Neural progenitor cell (in vitro differentiated cells): ENCODE data around the gene KCNC1. TPM values are rescaled to one million over a fixed set of nuclear protein-coding genes. Genes with fewer than 3 reads are reported as not detected.

Source experiments
- DNase-seq: peaks from one replicate; pipeline ENCODE4 v3.0.0-alpha.2; 2016; ENCODE audit warnings: low spot score
- H2AFZ ChIP-seq: fragments of 200-600 bp; sonication (generic); replicated peaks from 2 replicates; pipeline ENCODE4 v1.6.1; 2016; ENCODE audit warnings: antibody characterized with exemption
- H3F3A ChIP-seq: fragments of 200-600 bp; sonication (generic); 2 replicates; pipeline ENCODE4 v1.6.1; 2016; ENCODE audit warnings: antibody characterized with exemption, low read depth
- H3K27ac ChIP-seq: fragments of 200-600 bp; sonication (generic); 2 replicates; pipeline ENCODE4 v1.5.1; 2016; ENCODE audit warnings: mild to moderate bottlenecking
- H3K27me3 ChIP-seq: fragments of 200-600 bp; sonication (generic); 2 replicates; pipeline ENCODE4 v1.6.1; 2016; ENCODE audit warnings: mild to moderate bottlenecking, moderate library complexity
- H3K36me3 ChIP-seq: fragments of 200-600 bp; sonication (generic); 2 replicates; pipeline ENCODE4 v1.5.1; 2016
- H3K4me1 ChIP-seq: fragments of 200-600 bp; sonication (generic); 2 replicates; pipeline ENCODE4 v1.6.1; 2016; ENCODE audit warnings: mixed run types
- H3K4me2 ChIP-seq: fragments of 200-600 bp; sonication (generic); 2 replicates; pipeline ENCODE4 v1.6.1; 2016
- H3K4me3 ChIP-seq: fragments of 200-600 bp; sonication (generic); 2 replicates; pipeline ENCODE4 v1.5.1; 2016
- H3K79me2 ChIP-seq: fragments of 200-600 bp; sonication (generic); 2 replicates; pipeline ENCODE4 v1.6.1; 2016; ENCODE audit warnings: low read depth
- H3K9ac ChIP-seq: fragments of 200-600 bp; sonication (generic); 2 replicates; pipeline ENCODE4 v1.6.1; 2016
- H3K9me3 ChIP-seq: fragments of 200-600 bp; sonication (generic); 2 replicates; pipeline ENCODE4 v1.5.1; 2016; ENCODE audit warnings: low read depth
- H4K20me1 ChIP-seq: fragments of 200-600 bp; sonication (generic); 2 replicates; pipeline ENCODE4 v1.6.1; 2016; ENCODE audit warnings: low read depth
- H3K27ac Mint-ChIP-seq: 3 replicates; pipeline ENCODE4 v1.8.0; 2021; ENCODE audit warnings: mixed read lengths
- H3K27me3 Mint-ChIP-seq: 2 replicates; pipeline ENCODE4 v1.8.0; 2022; ENCODE audit warnings: low read depth, mild to moderate bottlenecking, inconsistent platforms, moderate library complexity, mixed read lengths; ENCODE audit not compliant: insufficient read depth
- H3K36me3 Mint-ChIP-seq: 3 replicates; pipeline ENCODE4 v1.8.0; 2021; ENCODE audit warnings: mixed read lengths
- H3K4me1 Mint-ChIP-seq: 3 replicates; pipeline ENCODE4 v1.8.0; 2021; ENCODE audit warnings: mixed read lengths
- H3K4me3 Mint-ChIP-seq: 3 replicates; pipeline ENCODE4 v1.8.0; 2021; ENCODE audit warnings: mild to moderate bottlenecking, moderate library complexity, mixed read lengths
- H3K9me3 Mint-ChIP-seq: 3 replicates; pipeline ENCODE4 v1.8.0; 2020; ENCODE audit warnings: mixed read lengths
- CTCF ChIP-seq: fragments of 200-600 bp; sonication (generic); IDR thresholded peaks from 2 replicates; pipeline ENCODE4 v1.5.1; 2017; ENCODE audit warnings: antibody characterized with exemption, mild to moderate bottlenecking
- EZH2 ChIP-seq: fragments of 200-600 bp; sonication (generic); IDR thresholded peaks from 2 replicates; pipeline ENCODE4 v1.6.1; 2017; ENCODE audit warnings: antibody characterized with exemption, mild to moderate bottlenecking, moderate library complexity
- EZH2phosphoT487 ChIP-seq: fragments of 200-600 bp; sonication (generic); IDR thresholded peaks from 2 replicates; pipeline ENCODE4 v1.6.1; 2017; ENCODE audit warnings: antibody characterized with exemption
- total RNA-seq: library from RNA; depleted of rRNA; stranded (reverse); fragments of >200 nt; gene quantifications from 2 replicates; pipeline ENCODE4 v1.2.3, GENCODE V29; 2015; ENCODE audit warnings: low replicate concordance

Gene KCNC1
- total RNA-seq, 1 donor from 2014 or later, result 0.04 TPM

- Histone ChIP-seq H4K20me1 (peaks cover 33% of the 10 kb centered on the region), H3K9me3 (no peaks in the 10 kb centered on the region), H3K9ac (no peak overlapping the region), H3K36me3 (no peaks in the 10 kb centered on the region), H3K27ac (no peak overlapping the region), H2AFZ (no peak overlapping the region), H3K79me2 (no peaks in the 10 kb centered on the region), H3F3A (peaks cover 14% of the 10 kb centered on the region), H3K27me3 (peaks cover 100% of the 10 kb centered on the region), H3K4me1 (peaks cover 26% of the 10 kb centered on the region), H3K4me3 (no peak overlapping the region), H3K4me2 (no peak overlapping the region)
- TF ChIP-seq EZH2phosphoT487 (no peak), EZH2 (no peak), CTCF (no peak)
- no peak for DNase-seq
- H3K27ac Mint-ChIP-seq, result no peak overlapping the region
- H3K27me3 Mint-ChIP-seq, result peaks cover 33% of the 10 kb centered on the region
- no peaks in the 10 kb centered on the region for H3K9me3 Mint-ChIP-seq
- H3K4me3 Mint-ChIP-seq, result no peak overlapping the region
- H3K4me1 Mint-ChIP-seq, result peaks cover 7% of the 10 kb centered on the region
- no peaks in the 10 kb centered on the region for H3K36me3 Mint-ChIP-seq
These were observed 16.6 kb upstream of the KCNC1 start for GRCh38 chr11:17718015-17718414.

DNA sequence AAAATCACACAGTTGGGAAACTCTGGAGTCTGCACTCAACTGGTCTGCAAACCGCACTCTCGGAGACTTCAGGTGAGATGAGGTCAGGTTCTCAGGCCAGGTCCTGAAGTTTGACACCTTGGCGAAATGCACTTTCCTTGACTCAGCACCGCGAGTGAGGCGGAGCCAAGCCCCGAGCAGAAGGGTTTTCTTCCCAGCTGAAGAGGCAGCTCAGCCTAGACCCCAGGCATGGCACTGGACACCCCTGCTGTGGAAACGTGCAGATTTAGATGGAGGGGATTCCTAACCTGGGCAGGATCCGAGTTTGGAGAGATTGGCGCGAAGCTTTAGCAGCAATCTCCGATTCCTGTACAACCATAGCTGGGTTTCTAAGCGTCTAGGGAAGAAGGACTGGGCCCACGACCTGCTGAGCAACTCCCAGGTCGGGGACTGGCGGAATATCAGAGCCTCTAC, 16.0 kb upstream of the KCNC1 start:
- H3K9ac ChIP-seq, result no peak overlapping the region
- peaks cover 31% of the 10 kb centered on the region for H3K4me1 ChIP-seq
- no peak overlapping the region for H3K27ac Mint-ChIP-seq
- no peaks in the 10 kb centered on the region for H3K9me3 ChIP-seq
- peaks cover 100% of the 10 kb centered on the region for H3K27me3 ChIP-seq
- H3K27me3 Mint-ChIP-seq, result peaks cover 34% of the 10 kb centered on the region
- TF ChIP-seq CTCF (no peak), EZH2 (no peak), EZH2phosphoT487 (no peak)
- peaks cover 7% of the 10 kb centered on the region for H3K4me1 Mint-ChIP-seq
- no peaks in the 10 kb centered on the region for H3K36me3 ChIP-seq
- H3F3A ChIP-seq, result peaks cover 16% of the 10 kb centered on the region
- no peak for DNase-seq
- H3K4me2 ChIP-seq, result peak overlapping the region; percentile 71
- H3K4me3 ChIP-seq, result peak overlapping the region; percentile 42
- no peaks in the 10 kb centered on the region for H3K79me2 ChIP-seq
- no peaks in the 10 kb centered on the region for H3K36me3 Mint-ChIP-seq
- no peaks in the 10 kb centered on the region for H3K9me3 Mint-ChIP-seq
- H2AFZ ChIP-seq, result no peak overlapping the region
- peak overlapping the region; percentile 69 for H3K4me3 Mint-ChIP-seq
- no peak overlapping the region for H3K27ac ChIP-seq
- H4K20me1 ChIP-seq, result peaks cover 33% of the 10 kb centered on the region

GRCh38 chr11:17719028-17719937, 15.3 kb upstream of the KCNC1 start, which contains the start of gene MYOD1:
MYOD1 (plus strand) TSS chr11:17719571; CDS start chr11:17719783, 212 bp downstream.
- Histone ChIP-seq H3K9ac (no peak within 1 kb of the TSS), H3K4me2 (peak within 1 kb of the TSS; percentile 71)

More at GRCh38 chr11:17719028-17719937, 15.3 kb upstream of the KCNC1 start, which contains the start of gene MYOD1:
- H3K27ac ChIP-seq, result no peak within 1 kb of the TSS
- Mint-ChIP-seq H3K27me3 (peaks cover 41% of the 10 kb centered on the region), H3K4me3 (peak within 1 kb of the TSS; percentile 69), H3K36me3 (no peaks in the 10 kb centered on the region), H3K27ac (no peak within 1 kb of the TSS), H3K4me1 (peaks cover 7% of the 10 kb centered on the region), H3K9me3 (no peaks in the 10 kb centered on the region)
- peak; percentile 52 for TF ChIP-seq EZH2phosphoT487
- TF ChIP-seq EZH2, result peak; percentile 10
- peak; percentile 14 for TF ChIP-seq CTCF
- H3K27me3 ChIP-seq, result peaks cover 100% of the 10 kb centered on the region
- H3K9me3 ChIP-seq, result no peaks in the 10 kb centered on the region
- H3F3A ChIP-seq, result peaks cover 18% of the 10 kb centered on the region
- H3K79me2 ChIP-seq, result no peaks in the 10 kb centered on the region
- peak within 1 kb of the TSS; percentile 88 for H2AFZ ChIP-seq
- H4K20me1 ChIP-seq, result peaks cover 33% of the 10 kb centered on the region
- peak; percentile 70 for DNase-seq
- no peaks in the 10 kb centered on the region for H3K36me3 ChIP-seq
- peaks cover 31% of the 10 kb centered on the region for H3K4me1 ChIP-seq
- peak within 1 kb of the TSS; percentile 42 for H3K4me3 ChIP-seq
